RWPE2 (cell line): ENCODE results near the gene PDE4B.

Experiments used
- ATAC-seq: fragments of 200-7000 bp; cut with Tn5 transposase; 3 replicates; pipeline ENCODE4 v1.9.1; 2021; ENCODE audit warnings: low read depth
- DNase-seq: peaks from one replicate; pipeline ENCODE4 v3.0.0-alpha.2; 2020; ENCODE audit warnings: low spot score
- H3K27ac ChIP-seq: fragments of 450-650 bp; 2 replicates; pipeline ENCODE4 v1.5.1; 2017; ENCODE audit warnings: mild to moderate bottlenecking; ENCODE audit not compliant: poor library complexity, severe bottlenecking
- H3K27me3 ChIP-seq: fragments of 250-450 bp; sonication (Bioruptor Pico); 2 replicates; pipeline ENCODE4 v1.5.1; 2021; ENCODE audit warnings: mild to moderate bottlenecking, moderate library complexity; ENCODE audit not compliant: insufficient read depth, poor library complexity, severe bottlenecking
- H3K36me3 ChIP-seq: fragments of 250-450 bp; sonication (Bioruptor Pico); 2 replicates; pipeline ENCODE4 v1.5.1; 2020; ENCODE audit warnings: low read depth, mild to moderate bottlenecking, moderate library complexity
- H3K4me1 ChIP-seq: fragments of 250-450 bp; sonication (Bioruptor Pico); 2 replicates; pipeline ENCODE4 v1.5.1; 2021; ENCODE audit warnings: mild to moderate bottlenecking, moderate library complexity; ENCODE audit not compliant: insufficient read depth, poor library complexity, severe bottlenecking
- H3K4me3 ChIP-seq: fragments of 250-450 bp; sonication (Bioruptor Pico); 2 replicates; pipeline ENCODE4 v1.5.1; 2021; ENCODE audit warnings: mild to moderate bottlenecking, moderate library complexity; ENCODE audit not compliant: severe bottlenecking
- H3K9me3 ChIP-seq: fragments of 250-450 bp; sonication (Bioruptor Pico); 2 replicates; pipeline ENCODE4 v1.5.1; 2021; ENCODE audit warnings: mild to moderate bottlenecking, moderate library complexity; ENCODE audit not compliant: severe bottlenecking
- TF ChIP-seq, protein P1 (sequence below): fragments of 450-650 bp; IDR thresholded peaks from one replicate; pipeline ENCODE4 v1.5.1; 2017; ENCODE audit warnings: mild to moderate bottlenecking, moderate library complexity; ENCODE audit not compliant: poor library complexity, severe bottlenecking

PDE4B gene

GRCh38 chr1:65826782-65827181 lies 34.1 kb downstream of the PDE4B start:
- Histone ChIP-seq H3K4me3 (no peak overlapping the region), H3K27me3 (no peaks in the 10 kb centered on the region), H3K27ac (no peak overlapping the region), H3K4me1 (no peaks in the 10 kb centered on the region), H3K9me3 (no peaks in the 10 kb centered on the region), H3K36me3 (no peaks in the 10 kb centered on the region)
- no peak for ATAC-seq
- TF ChIP-seq, protein P1, sequence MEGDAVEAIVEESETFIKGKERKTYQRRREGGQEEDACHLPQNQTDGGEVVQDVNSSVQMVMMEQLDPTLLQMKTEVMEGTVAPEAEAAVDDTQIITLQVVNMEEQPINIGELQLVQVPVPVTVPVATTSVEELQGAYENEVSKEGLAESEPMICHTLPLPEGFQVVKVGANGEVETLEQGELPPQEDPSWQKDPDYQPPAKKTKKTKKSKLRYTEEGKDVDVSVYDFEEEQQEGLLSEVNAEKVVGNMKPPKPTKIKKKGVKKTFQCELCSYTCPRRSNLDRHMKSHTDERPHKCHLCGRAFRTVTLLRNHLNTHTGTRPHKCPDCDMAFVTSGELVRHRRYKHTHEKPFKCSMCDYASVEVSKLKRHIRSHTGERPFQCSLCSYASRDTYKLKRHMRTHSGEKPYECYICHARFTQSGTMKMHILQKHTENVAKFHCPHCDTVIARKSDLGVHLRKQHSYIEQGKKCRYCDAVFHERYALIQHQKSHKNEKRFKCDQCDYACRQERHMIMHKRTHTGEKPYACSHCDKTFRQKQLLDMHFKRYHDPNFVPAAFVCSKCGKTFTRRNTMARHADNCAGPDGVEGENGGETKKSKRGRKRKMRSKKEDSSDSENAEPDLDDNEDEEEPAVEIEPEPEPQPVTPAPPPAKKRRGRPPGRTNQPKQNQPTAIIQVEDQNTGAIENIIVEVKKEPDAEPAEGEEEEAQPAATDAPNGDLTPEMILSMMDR: no peak
- no peak for DNase-seq

DNA sequence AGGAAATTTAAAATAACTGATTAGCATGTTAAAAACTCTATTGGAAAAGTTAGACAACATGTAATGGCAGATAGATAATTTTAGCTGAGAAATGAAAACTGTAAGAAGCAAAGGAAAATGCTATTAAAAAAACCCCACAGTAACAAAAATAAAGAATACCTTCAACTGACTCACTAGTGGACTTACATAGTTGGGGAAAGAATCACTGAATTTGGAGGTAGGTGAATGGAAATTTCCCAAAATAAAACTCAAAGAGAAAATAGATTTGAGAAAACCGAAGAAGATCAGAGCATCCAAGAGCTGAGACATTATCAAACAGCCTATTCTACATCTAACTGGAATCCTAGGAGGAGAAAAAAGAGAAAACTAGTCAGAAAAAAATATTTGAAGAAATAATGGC lies 34.7 kb downstream of the PDE4B start:
- Histone ChIP-seq H3K9me3 (no peaks in the 10 kb centered on the region), H3K4me1 (no peaks in the 10 kb centered on the region), H3K36me3 (no peaks in the 10 kb centered on the region), H3K27me3 (no peaks in the 10 kb centered on the region), H3K27ac (no peak overlapping the region), H3K4me3 (no peak overlapping the region)
- ATAC-seq (no peak), DNase-seq (no peak)
- TF ChIP-seq, protein P1: no peak

DNA sequence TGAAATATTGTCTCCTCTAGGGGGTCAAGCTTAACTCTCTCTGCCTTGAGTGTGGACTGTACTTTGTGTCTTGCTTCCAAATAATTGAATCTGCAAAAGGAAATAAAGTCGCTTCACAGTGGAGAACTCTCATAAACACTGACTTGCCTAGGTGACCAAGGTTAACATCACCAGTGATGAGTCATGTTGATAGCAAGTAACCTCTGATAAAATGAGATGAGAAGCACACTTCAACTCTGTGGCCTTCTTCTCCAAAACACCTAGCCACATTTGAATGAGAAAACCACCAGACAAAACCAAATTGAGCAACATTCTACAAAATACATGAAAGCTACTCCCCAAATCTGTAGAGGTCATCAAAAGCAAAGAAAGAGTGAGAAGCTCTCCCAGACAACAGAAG lies 37.6 kb downstream of the PDE4B start:
- no peak overlapping the region for H3K4me3 ChIP-seq
- no peaks in the 10 kb centered on the region for H3K36me3 ChIP-seq
- DNase-seq (no peak), ATAC-seq (no peak)
- H3K27ac ChIP-seq: no peak overlapping the region
- TF ChIP-seq, protein P1: no peak
- no peaks in the 10 kb centered on the region for H3K27me3 ChIP-seq
- H3K9me3 ChIP-seq: no peaks in the 10 kb centered on the region
- H3K4me1 ChIP-seq: no peaks in the 10 kb centered on the region

DNA sequence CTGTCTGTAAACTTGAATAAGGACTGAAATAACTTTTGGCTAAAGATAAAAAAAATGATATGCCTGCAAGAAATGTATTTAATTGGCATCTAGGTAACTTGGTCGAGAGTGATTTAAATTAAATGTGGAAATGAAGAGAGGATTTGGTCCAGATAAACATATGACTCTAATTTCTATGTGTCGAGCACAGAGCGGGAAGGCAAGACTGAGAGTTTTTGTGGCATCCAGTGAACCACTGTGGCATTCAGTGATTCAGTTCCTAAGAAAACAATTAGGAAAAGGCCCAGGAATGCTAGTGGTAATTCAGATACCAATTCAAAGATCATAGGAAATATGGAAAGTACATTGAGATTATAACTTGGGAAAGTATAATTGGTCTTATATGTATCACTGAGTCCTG lies 39.6 kb downstream of the PDE4B start:
- Histone ChIP-seq H3K4me1 (no peaks in the 10 kb centered on the region), H3K9me3 (no peaks in the 10 kb centered on the region), H3K27ac (no peak overlapping the region), H3K36me3 (no peaks in the 10 kb centered on the region), H3K4me3 (no peak overlapping the region), H3K27me3 (no peaks in the 10 kb centered on the region)
- DNase-seq: no peak
- TF ChIP-seq, protein P1: no peak
- ATAC-seq: no peak

- Histone ChIP-seq H3K4me3 (no peak overlapping the region), H3K27ac (no peak overlapping the region), H3K4me1 (no peaks in the 10 kb centered on the region), H3K36me3 (no peaks in the 10 kb centered on the region), H3K9me3 (no peaks in the 10 kb centered on the region), H3K27me3 (no peaks in the 10 kb centered on the region)
- no peak for ATAC-seq
- no peak for DNase-seq
- TF ChIP-seq, protein P1: no peak
These were observed 44.0 kb downstream of the PDE4B start for GRCh38 chr1:65836686-65837085.
